NT2/D1 (cell line): Measurements from ENCODE around the gene BRICD5.
"Not testable (repeated sequence)": the region's sequence is repeated elsewhere in the genome, so short reads cannot be mapped to it uniquely, and the experiment has no call there.

Experiments
- YY1 ChIP-seq: IDR thresholded peaks from 2 replicates; pipeline ENCODE4 v1.6.1; 2011; ENCODE audit not compliant: insufficient read length, insufficient read depth
- ZNF274 ChIP-seq: IDR thresholded peaks from 2 replicates; pipeline ENCODE4 v1.6.1; 2011; ENCODE audit warnings: mild to moderate bottlenecking, low read depth, low read length

GRCh38 chr16:2240331-2240730 lies 29.7 kb upstream of the BRICD5 start:
- TF ChIP-seq YY1, ZNF274: not testable (repeated sequence)
